ENCODE results near the gene TEKT2.
A peak's percentile ranks its signal among the peaks of the same experiment; 100 is the strongest.

The TEKT2 gene

GRCh38 chr1:36133484-36133883 lies 49.6 kb downstream of the TEKT2 start:
- DNase-seq = no peak

- DNase-seq = no peak
Measured at GRCh38 chr1:36134031-36134430, 50.1 kb downstream of the TEKT2 start.

GRCh38 chr1:36134505-36135329 lies 50.8 kb downstream of the TEKT2 start:
- peak; percentile 80 for DNase-seq

- no peak for DNase-seq
Measured at GRCh38 chr1:36135330-36135667, 51.4 kb downstream of the TEKT2 start.

GRCh38 chr1:36135796-36136195 lies 51.9 kb downstream of the TEKT2 start:
- no peak for DNase-seq

GRCh38 chr1:36136535-36136934 lies 52.6 kb downstream of the TEKT2 start:
- no peak for DNase-seq

GRCh38 chr1:36137226-36137625 lies 53.3 kb downstream of the TEKT2 start:
- no peak for DNase-seq

- no peak for DNase-seq
Measured at GRCh38 chr1:36137776-36138175, 53.9 kb downstream of the TEKT2 start.

Data from retina (tissue), 1 donor.